IMR-90 (cell line): ENCODE results near the gene RFX3. TPM values are rescaled to one million over a fixed set of nuclear protein-coding genes. Genes with fewer than 3 reads are reported as not detected.

Source experiments
- ATAC-seq: fragments of 200-7000 bp; cut with Tn5 transposase; 2 replicates; pipeline ENCODE4 v1.9.1; 2020; ENCODE audit warnings: low read depth, mild to moderate bottlenecking, moderate library complexity
- BruUV-seq: library from RNA; stranded (reverse); fragments of 400-500 nt; replicated peaks from 2 replicates; lab custom pipeline; 2021; lab: Mats Ljungman, UMichigan
- CTCF ChIA-PET: fragments of 300-600 bp; formaldehyde crosslinking; extraction: SDS; loops from one replicate; lab custom pipeline; 2021; ENCODE audit warnings: antibody characterized with exemption; lab: Yijun Ruan, JAX
- POLR2A ChIA-PET: fragments of 300-600 bp; sonication (Branson Sonifier 250); formaldehyde crosslinking; loops from one replicate; lab custom pipeline; 2022; ENCODE audit warnings: antibody characterized with exemption; ENCODE audit not compliant: unreplicated experiment; lab: Charles Lee
- DNase-seq: peaks from one replicate; pipeline ENCODE4 v3.0.0; 2013
- H2AFZ ChIP-seq: replicated peaks from 2 replicates; pipeline ENCODE3; 2013; ENCODE audit warnings: low read length, mild to moderate bottlenecking; ENCODE audit not compliant: poor library complexity
- H2AK5ac ChIP-seq: 2 replicates; pipeline ENCODE4 v1.6.1; 2013; ENCODE audit warnings: low read depth, low read length, inconsistent platforms
- H2AK9ac ChIP-seq: replicated peaks from 2 replicates; pipeline ENCODE3; 2013; ENCODE audit warnings: mild to moderate bottlenecking, low read depth, low read length, moderate library complexity; ENCODE audit not compliant: poor library complexity
- H2BK120ac ChIP-seq: 2 replicates; pipeline ENCODE4 v1.6.1; 2013; ENCODE audit warnings: low read depth, low read length, inconsistent platforms
- H2BK15ac ChIP-seq: 3 replicates; pipeline ENCODE4 v1.6.1; 2013; ENCODE audit warnings: low read depth, low read length, inconsistent platforms
- H2BK20ac ChIP-seq: 2 replicates; pipeline ENCODE4 v1.6.1; 2013; ENCODE audit warnings: low read depth, mild to moderate bottlenecking, inconsistent platforms, low read length, moderate library complexity
- H2BK5ac ChIP-seq: 2 replicates; pipeline ENCODE4 v1.6.1; 2013; ENCODE audit warnings: mild to moderate bottlenecking, low read depth, low read length, inconsistent platforms; ENCODE audit not compliant: poor library complexity, severe bottlenecking
- H3K14ac ChIP-seq: replicated peaks from 2 replicates; pipeline ENCODE4 v1.6.1; 2013; ENCODE audit warnings: low read depth, low read length, inconsistent platforms
- H3K18ac ChIP-seq: 2 replicates; pipeline ENCODE4 v1.6.1; 2013; ENCODE audit warnings: low read depth, low read length, control low read depth
- H3K23ac ChIP-seq: 2 replicates; pipeline ENCODE4 v1.6.1; 2013; ENCODE audit warnings: low read depth, low read length, inconsistent platforms
- H3K27ac ChIP-seq: 2 replicates; pipeline ENCODE4 v1.5.1; 2013; ENCODE audit warnings: mild to moderate bottlenecking, control low read depth, low read length; ENCODE audit not compliant: insufficient read depth
- H3K27me3 ChIP-seq: 2 replicates; pipeline ENCODE4 v1.6.1; 2013; ENCODE audit warnings: low read length; ENCODE audit not compliant: control insufficient read depth, insufficient read depth
- H3K36me3 ChIP-seq: 2 replicates; pipeline ENCODE4 v1.6.1; 2013; ENCODE audit warnings: low read length, mixed read lengths; ENCODE audit not compliant: control insufficient read depth, insufficient read depth
- H3K4ac ChIP-seq: 2 replicates; pipeline ENCODE4 v1.6.1; 2013; ENCODE audit warnings: low read depth, low read length, inconsistent platforms
- H3K4me1 ChIP-seq: 2 replicates; pipeline ENCODE4 v1.6.1; 2013; ENCODE audit warnings: low read length, mixed read lengths; ENCODE audit not compliant: control insufficient read depth, insufficient read depth
- H3K4me2 ChIP-seq: 2 replicates; pipeline ENCODE4 v1.6.1; 2013; ENCODE audit warnings: low read depth, mild to moderate bottlenecking, control low read depth, low read length, moderate library complexity
- H3K4me3 ChIP-seq: 2 replicates; pipeline ENCODE4 v1.5.1; 2013; ENCODE audit warnings: low read depth, mild to moderate bottlenecking, control low read depth, low read length, moderate library complexity; ENCODE audit not compliant: insufficient read depth
- H3K56ac ChIP-seq: 2 replicates; pipeline ENCODE4 v1.6.1; 2013; ENCODE audit warnings: low read length, inconsistent platforms; ENCODE audit not compliant: insufficient read depth; ENCODE audit errors: extremely low read depth
- H3K79me1 ChIP-seq, 2 experiments: 2 replicates each; pipeline ENCODE4 v1.6.1; 2013; ENCODE audit warnings: low read length in 2 of 2, inconsistent platforms in 1 of 2, low read depth in 1 of 2
- H3K9ac ChIP-seq: 2 replicates; pipeline ENCODE4 v1.6.1; 2013; ENCODE audit warnings: low read depth, low read length, control low read depth
- H3K9me1 ChIP-seq: 2 replicates; pipeline ENCODE4 v1.6.1; 2013; ENCODE audit warnings: low read length, inconsistent platforms; ENCODE audit not compliant: insufficient read depth
- H3K9me3 ChIP-seq: 2 replicates; pipeline ENCODE4 v1.6.1; 2013; ENCODE audit warnings: low read length; ENCODE audit not compliant: control insufficient read depth, insufficient read depth
- H4K20me1 ChIP-seq: 2 replicates; pipeline ENCODE4 v1.6.1; 2013; ENCODE audit warnings: low read length, inconsistent platforms; ENCODE audit not compliant: insufficient read depth
- H4K5ac ChIP-seq: 2 replicates; pipeline ENCODE4 v1.6.1; 2013; ENCODE audit warnings: mild to moderate bottlenecking, low read depth, low read length, control low read depth
- H4K8ac ChIP-seq, 2 experiments: 2 replicates each; pipeline ENCODE4 v1.6.1; 2013; ENCODE audit warnings: low read depth in 2 of 2, low read length in 2 of 2, control low read depth in 1 of 2, inconsistent platforms in 1 of 2
- H4K91ac ChIP-seq: 2 replicates; pipeline ENCODE4 v1.6.1; 2013; ENCODE audit warnings: low read depth, low read length, inconsistent platforms; ENCODE audit not compliant: insufficient read depth
- BHLHE40 ChIP-seq: fragments of 150-350 bp; IDR thresholded peaks from 2 replicates; pipeline ENCODE4 v1.6.1; 2016; ENCODE audit warnings: mild to moderate bottlenecking, low read depth, low read length
- CEBPB ChIP-seq: IDR thresholded peaks from 2 replicates; pipeline ENCODE4 v1.6.1; 2012; ENCODE audit warnings: low read depth, low read length, improper control_type of control experiment
- CHD1 ChIP-seq: IDR thresholded peaks from 2 replicates; pipeline ENCODE4 v1.6.1; 2012; ENCODE audit warnings: low read depth, low read length, improper control_type of control experiment
- FOS ChIP-seq: fragments of 150-350 bp; IDR thresholded peaks from 2 replicates; pipeline ENCODE4 v1.6.1; 2016; ENCODE audit warnings: low read depth, low read length
- MAFK ChIP-seq: IDR thresholded peaks from 2 replicates; pipeline ENCODE4 v1.6.1; 2012; ENCODE audit warnings: low read depth, low read length, improper control_type of control experiment
- MAZ ChIP-seq: IDR thresholded peaks from 2 replicates; pipeline ENCODE4 v1.6.1; 2012; ENCODE audit warnings: low read depth, mild to moderate bottlenecking, low read length, improper control_type of control experiment, moderate library complexity, borderline replicate concordance
- MXI1 ChIP-seq: IDR thresholded peaks from 2 replicates; pipeline ENCODE4 v1.6.1; 2012; ENCODE audit warnings: low read depth, mild to moderate bottlenecking, low read length, moderate library complexity, borderline replicate concordance
- NFE2L2 ChIP-seq: fragments of 150-350 bp; IDR thresholded peaks from 2 replicates; pipeline ENCODE4 v1.6.1; 2016; ENCODE audit warnings: low read depth, mild to moderate bottlenecking, low read length
- POLR2A ChIP-seq: IDR thresholded peaks from 2 replicates; pipeline ENCODE4 v1.6.1; 2012; ENCODE audit warnings: mild to moderate bottlenecking, low read depth, low read length
- RAD21 ChIP-seq: IDR thresholded peaks from 2 replicates; pipeline ENCODE4 v1.6.1; 2012; ENCODE audit warnings: low read length, improper control_type of control experiment
- RCOR1 ChIP-seq: IDR thresholded peaks from 2 replicates; pipeline ENCODE4 v1.6.1; 2012; ENCODE audit warnings: mild to moderate bottlenecking, low read length, improper control_type of control experiment; ENCODE audit not compliant: insufficient replicate concordance
- RFX5 ChIP-seq: IDR thresholded peaks from 2 replicates; pipeline ENCODE4 v1.8.0; 2012; ENCODE audit warnings: low read depth, mild to moderate bottlenecking, low read length, moderate library complexity
- SMC3 ChIP-seq: fragments of 150-350 bp; IDR thresholded peaks from 2 replicates; pipeline ENCODE4 v1.6.1; 2016; ENCODE audit warnings: low read depth, mild to moderate bottlenecking, antibody characterized with exemption, low read length, moderate library complexity
- WGBS, 2 experiments: methylation state at CpG; one replicate each; pipeline versions ENCODE4 v1.1.5 to v1.1.7; 2013; ENCODE audit warnings: missing lambda C conversion rate in 2 of 2; ENCODE audit not compliant: insufficient read length in 1 of 2; ENCODE audit errors: extremely low coverage in 2 of 2; 5-methylcytosine and 5-hydroxymethylcytosine counted together
- dilution Hi-C: fragments of 300-500 bp; cut with HindIII; formaldehyde crosslinking; loops from one replicate; pipeline ENCODE4 v1.14.3; 2018; ENCODE audit warnings: low sequenced_read_pairs; ENCODE audit not compliant: unreplicated experiment
- in situ Hi-C: fragments of 300-500 bp; cut with MboI; formaldehyde crosslinking; loops from 3 replicates; pipeline ENCODE4 v1.14.3; 2019; ENCODE audit warnings: low sequenced_read_pairs, inconsistent platforms, mixed read lengths
- intact Hi-C: fragments of 100-400 bp; cut with micrococcal nuclease; formaldehyde crosslinking; loops from 2 replicates; pipeline ENCODE4 v1.10.0; 2022
- polyA plus RNA-seq, 3 experiments: library from polyadenylated mRNA; depleted of rRNA; stranded (reverse); fragments of >200 nt; gene quantifications; 2 replicates each; pipeline ENCODE4 v1.2.3, GENCODE V29; 2012; ENCODE audit warnings: low replicate concordance in 1 of 3
- total RNA-seq: library from RNA; depleted of rRNA; stranded (reverse); fragments of >200 nt; gene quantifications from 2 replicates; pipeline ENCODE4 v1.2.3, GENCODE V29; 2012
- TF ChIP-seq, protein P1 (sequence below): fragments of 150-350 bp; IDR thresholded peaks from 2 replicates; pipeline ENCODE4 v1.6.1; 2017; ENCODE audit warnings: mild to moderate bottlenecking, antibody characterized with exemption, low read length, low read depth
- TF ChIP-seq, protein P2 (sequence below): conservative IDR thresholded peaks from 2 replicates; pipeline ENCODE4 v1.5.1; 2012; ENCODE audit warnings: mild to moderate bottlenecking, low read depth, low read length, improper control_type of control experiment
- TF ChIP-seq, protein P3 (sequence below): fragments of 150-350 bp; IDR thresholded peaks from 2 replicates; pipeline ENCODE4 v1.6.1; 2016; ENCODE audit warnings: low read depth, mild to moderate bottlenecking, low read length, moderate library complexity, borderline replicate concordance

Gene RFX3
- total and polyA plus RNA-seq, 2 of the 4 experiments (the other 2 are of a cell fraction), result 1.7 to 2.7 TPM

DNA sequence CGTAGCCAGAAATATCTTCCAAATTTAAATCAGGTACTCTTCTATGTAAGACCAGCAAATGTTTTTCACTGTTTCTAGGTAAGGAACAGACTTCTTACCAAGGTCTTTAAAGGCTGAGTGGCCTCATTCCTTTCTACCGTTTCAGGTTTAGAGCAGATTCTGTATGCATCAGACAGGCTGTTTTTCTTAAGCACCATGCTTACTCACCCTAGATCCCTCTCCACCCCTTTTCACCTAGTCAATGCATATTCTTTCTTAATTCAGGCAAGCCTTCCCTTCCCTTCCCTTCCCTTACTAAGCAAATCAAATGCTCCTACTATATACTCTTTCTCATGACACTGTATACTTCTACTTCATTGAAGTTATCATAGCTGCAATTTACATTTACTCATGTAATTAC is 70.7 kb downstream of the RFX3 start:
- Histone ChIP-seq H4K8ac (no peak overlapping the region), H2AK5ac (no peak overlapping the region), H3K36me3 (no peaks in the 10 kb centered on the region), H4K5ac (no peak overlapping the region), H3K4me3 (no peak overlapping the region), H3K14ac (no peak overlapping the region), H2BK15ac (no peak overlapping the region), H2AFZ (no peak overlapping the region), H3K4me2 (no peak overlapping the region), H3K79me1 (no peaks in the 10 kb centered on the region; a peak in 1 of 4 replicates), H3K18ac (no peak overlapping the region), H3K56ac (no peak overlapping the region), H2AK9ac (no peak overlapping the region), H3K9me1 (no peaks in the 10 kb centered on the region; the same call in 1 of the 2 replicates), H2BK5ac (no peak overlapping the region), H4K20me1 (no peaks in the 10 kb centered on the region), H3K27me3 (no peaks in the 10 kb centered on the region), H3K23ac (no peak overlapping the region), H3K9ac (no peak overlapping the region), H3K4ac (no peak overlapping the region), H3K4me1 (no peaks in the 10 kb centered on the region), H3K27ac (no peak overlapping the region), H3K9me3 (no peaks in the 10 kb centered on the region), H2BK120ac (no peak overlapping the region), H2BK20ac (no peak overlapping the region), H4K91ac (no peak overlapping the region)
- in situ Hi-C loops (loop anchor here (25.0 kb wide), 1 partner anchor 907 kb away; no protein-coding TSS in a partner anchor), intact Hi-C loops (no loop called here), dilution Hi-C loops (no loop called here)
- ATAC-seq (no peak), DNase-seq (peak; percentile 22)
- WGBS, 2 experiments, result 100% methylated on average over 1 of the region's 2 CpGs; no CpG with 5 or more reads in 1 of the 2 experiments
- CTCF ChIA-PET, result no interaction called here
- no TSS peak for BruUV-seq
- TF ChIP-seq MXI1, result no peak
- TF ChIP-seq BHLHE40, result no peak
- TF ChIP-seq RFX5, result no peak
- no peak for TF ChIP-seq CEBPB
- TF ChIP-seq CHD1, result no peak
- TF ChIP-seq SMC3, result no peak
- no peak for TF ChIP-seq NFE2L2
- TF ChIP-seq, protein P1, sequence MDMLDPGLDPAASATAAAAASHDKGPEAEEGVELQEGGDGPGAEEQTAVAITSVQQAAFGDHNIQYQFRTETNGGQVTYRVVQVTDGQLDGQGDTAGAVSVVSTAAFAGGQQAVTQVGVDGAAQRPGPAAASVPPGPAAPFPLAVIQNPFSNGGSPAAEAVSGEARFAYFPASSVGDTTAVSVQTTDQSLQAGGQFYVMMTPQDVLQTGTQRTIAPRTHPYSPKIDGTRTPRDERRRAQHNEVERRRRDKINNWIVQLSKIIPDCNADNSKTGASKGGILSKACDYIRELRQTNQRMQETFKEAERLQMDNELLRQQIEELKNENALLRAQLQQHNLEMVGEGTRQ, result no peak
- TF ChIP-seq RAD21, result no peak
- no peak for TF ChIP-seq MAFK
- no peak for TF ChIP-seq POLR2A
- TF ChIP-seq, protein P2, sequence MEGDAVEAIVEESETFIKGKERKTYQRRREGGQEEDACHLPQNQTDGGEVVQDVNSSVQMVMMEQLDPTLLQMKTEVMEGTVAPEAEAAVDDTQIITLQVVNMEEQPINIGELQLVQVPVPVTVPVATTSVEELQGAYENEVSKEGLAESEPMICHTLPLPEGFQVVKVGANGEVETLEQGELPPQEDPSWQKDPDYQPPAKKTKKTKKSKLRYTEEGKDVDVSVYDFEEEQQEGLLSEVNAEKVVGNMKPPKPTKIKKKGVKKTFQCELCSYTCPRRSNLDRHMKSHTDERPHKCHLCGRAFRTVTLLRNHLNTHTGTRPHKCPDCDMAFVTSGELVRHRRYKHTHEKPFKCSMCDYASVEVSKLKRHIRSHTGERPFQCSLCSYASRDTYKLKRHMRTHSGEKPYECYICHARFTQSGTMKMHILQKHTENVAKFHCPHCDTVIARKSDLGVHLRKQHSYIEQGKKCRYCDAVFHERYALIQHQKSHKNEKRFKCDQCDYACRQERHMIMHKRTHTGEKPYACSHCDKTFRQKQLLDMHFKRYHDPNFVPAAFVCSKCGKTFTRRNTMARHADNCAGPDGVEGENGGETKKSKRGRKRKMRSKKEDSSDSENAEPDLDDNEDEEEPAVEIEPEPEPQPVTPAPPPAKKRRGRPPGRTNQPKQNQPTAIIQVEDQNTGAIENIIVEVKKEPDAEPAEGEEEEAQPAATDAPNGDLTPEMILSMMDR, result no peak
- TF ChIP-seq FOS, result no peak
- TF ChIP-seq, protein P3, sequence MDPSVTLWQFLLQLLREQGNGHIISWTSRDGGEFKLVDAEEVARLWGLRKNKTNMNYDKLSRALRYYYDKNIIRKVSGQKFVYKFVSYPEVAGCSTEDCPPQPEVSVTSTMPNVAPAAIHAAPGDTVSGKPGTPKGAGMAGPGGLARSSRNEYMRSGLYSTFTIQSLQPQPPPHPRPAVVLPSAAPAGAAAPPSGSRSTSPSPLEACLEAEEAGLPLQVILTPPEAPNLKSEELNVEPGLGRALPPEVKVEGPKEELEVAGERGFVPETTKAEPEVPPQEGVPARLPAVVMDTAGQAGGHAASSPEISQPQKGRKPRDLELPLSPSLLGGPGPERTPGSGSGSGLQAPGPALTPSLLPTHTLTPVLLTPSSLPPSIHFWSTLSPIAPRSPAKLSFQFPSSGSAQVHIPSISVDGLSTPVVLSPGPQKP, result no peak
- no peak for TF ChIP-seq MAZ
- TF ChIP-seq RCOR1, result no peak
- POLR2A ChIA-PET, result no interaction called here
